ENCODE data around the gene BCL2. TPM values are rescaled to one million over a fixed set of nuclear protein-coding genes. Genes with fewer than 3 reads are reported as not detected.

BCL2 gene
- total and polyA plus RNA-seq, 4 donors, result 2.6 to 25.4 (median 14.0) TPM

GRCh38 chr18:63298400-63299365, 20.9 kb downstream of the BCL2 start:
- ATAC-seq (ENCODE audit: low FRiP score) (no peak), DNase-seq (no peak)
- 43 to 49% methylated on average over 9 of the region's 9 CpGs for WGBS, 2 donors
- H3K9me3 ChIP-seq (ENCODE audit: control insufficient read depth, low read length), result no peaks in the 10 kb centered on the region
- intact Hi-C loops (cut with DNase I), result no loop called here
- H3K4me3 ChIP-seq (ENCODE audit: low read length in 2 of 2), result no peak overlapping the region
- no peak overlapping the region for H3K27ac ChIP-seq (ENCODE audit: low read depth in 1 of 2, low read length in 2 of 2)
- no peaks in the 10 kb centered on the region for H3K36me3 ChIP-seq (ENCODE audit: control insufficient read depth in 1 of 2, insufficient read depth in 2 of 2, low read length in 1 of 2)
- H3K27me3 ChIP-seq (ENCODE audit: control insufficient read depth in 1 of 2, insufficient read depth in 2 of 2, low read length in 1 of 2), result no peaks in the 10 kb centered on the region
- peaks cover 0 to 1% of the 10 kb centered on the region in 2 donors for H3K4me1 ChIP-seq (ENCODE audit: control insufficient read depth in 1 of 2, insufficient read depth in 2 of 2, low read length in 2 of 2)

- DNase-seq, result no peak
- no peaks in the 10 kb centered on the region for H3K27me3 ChIP-seq (ENCODE audit: control insufficient read depth in 1 of 2, insufficient read depth in 2 of 2, low read length in 1 of 2)
- WGBS, 2 donors, result 26 to 43% methylated on average over 16 of the region's 16 CpGs
- intact Hi-C loops (cut with DNase I), result no loop called here
- no peak overlapping the region for H3K27ac ChIP-seq (ENCODE audit: low read depth in 1 of 2, low read length in 2 of 2)
- no peaks in the 10 kb centered on the region for H3K36me3 ChIP-seq (ENCODE audit: control insufficient read depth in 1 of 2, insufficient read depth in 2 of 2, low read length in 1 of 2)
- peaks cover 0 to 1% of the 10 kb centered on the region in 2 donors for H3K4me1 ChIP-seq (ENCODE audit: control insufficient read depth in 1 of 2, insufficient read depth in 2 of 2, low read length in 2 of 2)
- ATAC-seq (ENCODE audit: low FRiP score), result no peak
- no peaks in the 10 kb centered on the region for H3K9me3 ChIP-seq (ENCODE audit: control insufficient read depth, low read length)
- no peak overlapping the region for H3K4me3 ChIP-seq (ENCODE audit: low read length in 2 of 2)
Observed at GRCh38 chr18:63297687-63298399, 21.7 kb downstream of the BCL2 start.

- 8 to 16% methylated on average over 4 of the region's 4 CpGs for WGBS, 2 donors
- ATAC-seq (ENCODE audit: low FRiP score) (no peak), DNase-seq (no peak)
- H3K9me3 ChIP-seq (ENCODE audit: control insufficient read depth, low read length), result no peaks in the 10 kb centered on the region
- H3K36me3 ChIP-seq (ENCODE audit: control insufficient read depth in 1 of 2, insufficient read depth in 2 of 2, low read length in 1 of 2), result no peaks in the 10 kb centered on the region
- H3K4me1 ChIP-seq (ENCODE audit: control insufficient read depth in 1 of 2, insufficient read depth in 2 of 2, low read length in 2 of 2), result peaks cover 1 to 11% of the 10 kb centered on the region in 2 donors
- intact Hi-C loops (cut with DNase I), result no loop called here
- H3K4me3 ChIP-seq (ENCODE audit: low read length in 2 of 2), result no peak overlapping the region
- no peak overlapping the region for H3K27ac ChIP-seq (ENCODE audit: low read depth in 1 of 2, low read length in 2 of 2)
- H3K27me3 ChIP-seq (ENCODE audit: control insufficient read depth in 1 of 2, insufficient read depth in 2 of 2, low read length in 1 of 2), result no peaks in the 10 kb centered on the region
Observed at GRCh38 chr18:63293935-63294334, 25.6 kb downstream of the BCL2 start.

- Histone ChIP-seq H3K4me1 (ENCODE audit: control insufficient read depth in 1 of 2, insufficient read depth in 2 of 2, low read length in 2 of 2) (peaks cover 4 to 11% of the 10 kb centered on the region in 2 donors), H3K27me3 (ENCODE audit: control insufficient read depth in 1 of 2, insufficient read depth in 2 of 2, low read length in 1 of 2) (no peaks in the 10 kb centered on the region), H3K36me3 (ENCODE audit: control insufficient read depth in 1 of 2, insufficient read depth in 2 of 2, low read length in 1 of 2) (no peaks in the 10 kb centered on the region), H3K27ac (ENCODE audit: low read depth in 1 of 2, low read length in 2 of 2) (peak overlapping the region in 1 of 2 donors; percentile 1), H3K4me3 (ENCODE audit: low read length in 2 of 2) (no peak overlapping the region), H3K9me3 (ENCODE audit: control insufficient read depth, low read length) (no peaks in the 10 kb centered on the region)
- ATAC-seq (ENCODE audit: low FRiP score) (no peak), DNase-seq (no peak)
- intact Hi-C loops (cut with DNase I), result no loop called here
- 39 to 46% methylated on average over 11 of the region's 11 CpGs for WGBS, 2 donors
Observed at GRCh38 chr18:63292831-63293683, 26.5 kb downstream of the BCL2 start.

- H3K27ac ChIP-seq (ENCODE audit: low read depth in 1 of 2, low read length in 2 of 2), result no peak overlapping the region
Observed at GRCh38 chr18:63291278-63291677, 28.3 kb downstream of the BCL2 start.

GRCh38 chr18:63290821-63291200, 28.8 kb downstream of the BCL2 start:
- Histone ChIP-seq H3K9me3 (ENCODE audit: control insufficient read depth, low read length) (no peaks in the 10 kb centered on the region), H3K27me3 (ENCODE audit: control insufficient read depth in 1 of 2, insufficient read depth in 2 of 2, low read length in 1 of 2) (no peaks in the 10 kb centered on the region), H3K4me3 (ENCODE audit: low read length in 2 of 2) (no peak overlapping the region), H3K36me3 (ENCODE audit: control insufficient read depth in 1 of 2, insufficient read depth in 2 of 2, low read length in 1 of 2) (no peaks in the 10 kb centered on the region), H3K27ac (ENCODE audit: low read depth in 1 of 2, low read length in 2 of 2) (no peak overlapping the region), H3K4me1 (ENCODE audit: control insufficient read depth in 1 of 2, insufficient read depth in 2 of 2, low read length in 2 of 2) (peaks cover 5 to 11% of the 10 kb centered on the region in 2 donors)
- ATAC-seq (ENCODE audit: low FRiP score), result no peak
- intact Hi-C loops (cut with DNase I), result no loop called here
- WGBS, 2 donors, result 94% methylated on average over 7 of the region's 7 CpGs
- DNase-seq, result no peak

More at GRCh38 chr18:63291278-63291677, 28.3 kb downstream of the BCL2 start:
- H3K36me3 ChIP-seq (ENCODE audit: control insufficient read depth in 1 of 2, insufficient read depth in 2 of 2, low read length in 1 of 2), result no peaks in the 10 kb centered on the region
- intact Hi-C loops (cut with DNase I), result no loop called here
- H3K4me1 ChIP-seq (ENCODE audit: control insufficient read depth in 1 of 2, insufficient read depth in 2 of 2, low read length in 2 of 2), result peaks cover 5 to 11% of the 10 kb centered on the region in 2 donors
- ATAC-seq (ENCODE audit: low FRiP score), result no peak
- no peaks in the 10 kb centered on the region for H3K9me3 ChIP-seq (ENCODE audit: control insufficient read depth, low read length)
- 72 to 77% methylated on average over 5 of the region's 5 CpGs for WGBS, 2 donors
- no peak for DNase-seq
- no peaks in the 10 kb centered on the region for H3K27me3 ChIP-seq (ENCODE audit: control insufficient read depth in 1 of 2, insufficient read depth in 2 of 2, low read length in 1 of 2)
- H3K4me3 ChIP-seq (ENCODE audit: low read length in 2 of 2), result no peak overlapping the region

- Histone ChIP-seq H3K9me3 (ENCODE audit: control insufficient read depth, low read length) (no peaks in the 10 kb centered on the region), H3K36me3 (ENCODE audit: control insufficient read depth in 1 of 2, insufficient read depth in 2 of 2, low read length in 1 of 2) (no peaks in the 10 kb centered on the region), H3K4me1 (ENCODE audit: control insufficient read depth in 1 of 2, insufficient read depth in 2 of 2, low read length in 2 of 2) (peaks cover 5 to 11% of the 10 kb centered on the region in 2 donors), H3K27me3 (ENCODE audit: control insufficient read depth in 1 of 2, insufficient read depth in 2 of 2, low read length in 1 of 2) (no peaks in the 10 kb centered on the region), H3K27ac (ENCODE audit: low read depth in 1 of 2, low read length in 2 of 2) (no peak overlapping the region), H3K4me3 (ENCODE audit: low read length in 2 of 2) (no peak overlapping the region)
- ATAC-seq (ENCODE audit: low FRiP score) (no peak), DNase-seq (no peak)
- intact Hi-C loops (cut with DNase I), result no loop called here
- 90 to 94% methylated on average over 6 of the region's 6 CpGs for WGBS, 2 donors
Observed at GRCh38 chr18:63290166-63290820, 29.3 kb downstream of the BCL2 start.

- H3K4me1 ChIP-seq (ENCODE audit: control insufficient read depth in 1 of 2, insufficient read depth in 2 of 2, low read length in 2 of 2), result peaks cover 5 to 11% of the 10 kb centered on the region in 2 donors
- H3K27me3 ChIP-seq (ENCODE audit: control insufficient read depth in 1 of 2, insufficient read depth in 2 of 2, low read length in 1 of 2), result no peaks in the 10 kb centered on the region
- ATAC-seq (ENCODE audit: low FRiP score), result no peak
- H3K27ac ChIP-seq (ENCODE audit: low read depth in 1 of 2, low read length in 2 of 2), result no peak overlapping the region
- H3K9me3 ChIP-seq (ENCODE audit: control insufficient read depth, low read length), result no peaks in the 10 kb centered on the region
- no peak for DNase-seq
- 30 to 47% methylated on average over 2 of the region's 2 CpGs for WGBS, 2 donors
- no peaks in the 10 kb centered on the region for H3K36me3 ChIP-seq (ENCODE audit: control insufficient read depth in 1 of 2, insufficient read depth in 2 of 2, low read length in 1 of 2)
- intact Hi-C loops (cut with DNase I), result no loop called here
- H3K4me3 ChIP-seq (ENCODE audit: low read length in 2 of 2), result no peak overlapping the region
Observed at GRCh38 chr18:63288311-63288710, 31.3 kb downstream of the BCL2 start.

Measured in aorta (tissue), 5 donors.